Mucosa of descending colon (tissue), 3 donors: ENCODE data around the gene SPATA3. TPM values are rescaled to one million over a fixed set of nuclear protein-coding genes. Genes with fewer than 3 reads are reported as not detected.

Experiments
- ATAC-seq: fragments of 200-7000 bp; cut with Tn5 transposase; one replicate; pipeline ENCODE4 v1.9.1; 2020; ENCODE audit warnings: mild to moderate bottlenecking, moderate library complexity
- DNase-seq, 3 donors: peaks; one replicate each; pipeline ENCODE4 v3.0.0-alpha.2; 2020
- H3K36me3 ChIP-seq: fragments of 200-600 bp; one replicate; pipeline ENCODE4 v1.8.0; 2021; ENCODE audit warnings: low read depth, mild to moderate bottlenecking
- H3K4me1 ChIP-seq: fragments of 200-600 bp; one replicate; pipeline ENCODE4 v1.8.0; 2021; ENCODE audit warnings: low read depth, mild to moderate bottlenecking
- H3K4me3 ChIP-seq: fragments of 200-600 bp; one replicate; pipeline ENCODE4 v1.8.0; 2021; ENCODE audit warnings: mild to moderate bottlenecking
- H3K9me3 ChIP-seq: fragments of 200-600 bp; one replicate; pipeline ENCODE4 v1.8.0; 2021; ENCODE audit warnings: mild to moderate bottlenecking
- intact Hi-C, 2 donors: fragments of 100-400 bp; cut with DNase I in 1 of 2; cut with micrococcal nuclease in 1 of 2; formaldehyde crosslinking; loops; one replicate each; pipeline versions ENCODE4 v1.11.0 to v1.11.1; 2022; cut with DNase I, micrococcal nuclease
- total RNA-seq, 3 donors: library from RNA; stranded (reverse); fragmentation: NEBNext Ultra II Directional in 2 of 3; extraction: Animal tissue kit (Norgen Biotek cat#: 25700) in 2 of 3; gene quantifications; one replicate each; pipeline versions ENCODE4 v1.2.1 to v1.2.4, GENCODE V29; 2021 to 2023
- TF ChIP-seq, protein P1 (sequence below): fragments of 200-600 bp; IDR thresholded peaks from one replicate; pipeline ENCODE4 v1.8.0; 2022; ENCODE audit warnings: antibody characterized with exemption, mild to moderate bottlenecking
- donor health status: DM: no; HTN: no; CAD: no; lungs with moderate emphysema.
- donor health status: DM: no; HTN: no; CAD: no.
- donor health status: DM: no; HTN: yes; CAD: no.

The SPATA3 gene
- total RNA-seq, 3 donors from 2014 or later = not detected

DNA sequence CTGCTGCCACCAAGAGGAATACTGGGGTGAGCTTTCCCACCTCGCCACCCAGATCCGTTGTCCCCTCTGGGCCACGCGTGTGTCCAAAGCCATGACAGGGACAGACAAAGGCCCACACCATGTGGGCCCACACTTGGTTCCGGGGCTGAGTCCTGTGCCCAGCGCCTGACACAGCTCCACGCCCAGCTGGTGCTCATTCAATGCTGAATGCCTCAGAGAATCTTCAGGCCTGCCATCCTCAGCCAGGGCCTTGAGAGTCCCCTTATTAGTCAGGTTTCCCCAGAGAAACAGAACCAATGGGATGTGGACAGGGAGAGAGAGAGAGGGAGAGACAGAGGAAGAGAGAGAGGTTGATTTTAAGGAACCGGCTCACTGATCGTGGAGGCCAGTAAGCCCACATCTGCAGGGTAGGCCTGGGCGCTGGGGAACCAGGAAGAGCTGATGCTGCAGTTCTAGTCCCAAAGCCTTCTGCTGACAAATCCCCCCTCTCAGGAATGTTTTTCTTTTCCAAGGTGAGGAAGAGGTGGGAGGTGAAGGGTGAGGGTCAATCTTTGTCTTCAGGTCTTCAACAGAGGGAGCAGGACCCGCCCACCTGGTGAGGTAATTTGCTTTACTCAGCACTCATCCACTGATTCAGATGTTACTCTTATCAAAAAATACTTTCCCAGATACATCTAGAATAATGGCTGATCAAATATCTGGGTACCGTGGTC lies 10.2 kb upstream of the SPATA3 start:
- Histone ChIP-seq H3K9me3 (no peaks in the 10 kb centered on the region), H3K4me1 (no peaks in the 10 kb centered on the region), H3K4me3 (no peak overlapping the region), H3K36me3 (no peaks in the 10 kb centered on the region)
- intact Hi-C loops = loop anchor here (5.0 to 10.0 kb wide), 2 partner anchors 61 to 163 kb away; partner anchors contain the start of gene GPR55 (in 1 of the 2)
- TF ChIP-seq, protein P1, sequence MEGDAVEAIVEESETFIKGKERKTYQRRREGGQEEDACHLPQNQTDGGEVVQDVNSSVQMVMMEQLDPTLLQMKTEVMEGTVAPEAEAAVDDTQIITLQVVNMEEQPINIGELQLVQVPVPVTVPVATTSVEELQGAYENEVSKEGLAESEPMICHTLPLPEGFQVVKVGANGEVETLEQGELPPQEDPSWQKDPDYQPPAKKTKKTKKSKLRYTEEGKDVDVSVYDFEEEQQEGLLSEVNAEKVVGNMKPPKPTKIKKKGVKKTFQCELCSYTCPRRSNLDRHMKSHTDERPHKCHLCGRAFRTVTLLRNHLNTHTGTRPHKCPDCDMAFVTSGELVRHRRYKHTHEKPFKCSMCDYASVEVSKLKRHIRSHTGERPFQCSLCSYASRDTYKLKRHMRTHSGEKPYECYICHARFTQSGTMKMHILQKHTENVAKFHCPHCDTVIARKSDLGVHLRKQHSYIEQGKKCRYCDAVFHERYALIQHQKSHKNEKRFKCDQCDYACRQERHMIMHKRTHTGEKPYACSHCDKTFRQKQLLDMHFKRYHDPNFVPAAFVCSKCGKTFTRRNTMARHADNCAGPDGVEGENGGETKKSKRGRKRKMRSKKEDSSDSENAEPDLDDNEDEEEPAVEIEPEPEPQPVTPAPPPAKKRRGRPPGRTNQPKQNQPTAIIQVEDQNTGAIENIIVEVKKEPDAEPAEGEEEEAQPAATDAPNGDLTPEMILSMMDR = no peak
- ATAC-seq = no peak
- no peak for DNase-seq

DNA sequence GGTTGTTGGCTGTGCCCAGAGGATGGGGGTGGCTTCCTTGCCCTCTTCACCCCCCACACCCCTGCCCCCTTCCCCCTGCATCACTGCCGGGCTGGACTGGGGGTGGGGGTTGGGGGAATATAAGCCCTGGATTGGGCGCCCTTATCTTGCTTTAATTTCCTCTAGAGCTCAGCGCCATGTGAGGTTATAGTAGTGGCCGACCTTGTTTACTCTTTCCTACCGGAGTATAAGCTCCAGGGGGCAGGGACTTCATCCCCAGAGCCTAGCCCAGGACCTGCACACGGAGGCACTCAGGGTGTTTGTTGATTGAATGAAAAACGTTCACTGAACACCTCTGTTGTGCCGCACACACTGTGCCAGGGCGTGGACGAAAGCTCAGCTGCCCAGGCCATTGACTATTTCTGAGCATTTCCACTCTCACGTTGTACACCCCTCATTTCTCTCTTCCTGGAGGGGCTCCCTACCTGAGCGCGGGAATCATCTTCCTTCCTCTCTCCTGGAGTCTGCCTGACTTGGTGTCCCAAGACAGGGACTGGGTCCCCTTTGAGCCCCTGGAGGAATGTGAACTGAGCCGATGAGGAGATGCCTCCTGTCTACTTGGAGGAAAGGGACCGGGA lies 9.3 kb upstream of the SPATA3 start:
- no peaks in the 10 kb centered on the region for H3K36me3 ChIP-seq
- H3K4me1 ChIP-seq = peaks cover 2% of the 10 kb centered on the region
- H3K4me3 ChIP-seq = no peak overlapping the region
- intact Hi-C loops = loop anchor here (5.0 to 10.0 kb wide), 2 partner anchors 62 to 164 kb away; partner anchors contain the start of gene GPR55 (in 1 of the 2)
- DNase-seq (no peak), ATAC-seq (no peak)
- TF ChIP-seq, protein P1 = no peak
- H3K9me3 ChIP-seq = no peaks in the 10 kb centered on the region

DNA sequence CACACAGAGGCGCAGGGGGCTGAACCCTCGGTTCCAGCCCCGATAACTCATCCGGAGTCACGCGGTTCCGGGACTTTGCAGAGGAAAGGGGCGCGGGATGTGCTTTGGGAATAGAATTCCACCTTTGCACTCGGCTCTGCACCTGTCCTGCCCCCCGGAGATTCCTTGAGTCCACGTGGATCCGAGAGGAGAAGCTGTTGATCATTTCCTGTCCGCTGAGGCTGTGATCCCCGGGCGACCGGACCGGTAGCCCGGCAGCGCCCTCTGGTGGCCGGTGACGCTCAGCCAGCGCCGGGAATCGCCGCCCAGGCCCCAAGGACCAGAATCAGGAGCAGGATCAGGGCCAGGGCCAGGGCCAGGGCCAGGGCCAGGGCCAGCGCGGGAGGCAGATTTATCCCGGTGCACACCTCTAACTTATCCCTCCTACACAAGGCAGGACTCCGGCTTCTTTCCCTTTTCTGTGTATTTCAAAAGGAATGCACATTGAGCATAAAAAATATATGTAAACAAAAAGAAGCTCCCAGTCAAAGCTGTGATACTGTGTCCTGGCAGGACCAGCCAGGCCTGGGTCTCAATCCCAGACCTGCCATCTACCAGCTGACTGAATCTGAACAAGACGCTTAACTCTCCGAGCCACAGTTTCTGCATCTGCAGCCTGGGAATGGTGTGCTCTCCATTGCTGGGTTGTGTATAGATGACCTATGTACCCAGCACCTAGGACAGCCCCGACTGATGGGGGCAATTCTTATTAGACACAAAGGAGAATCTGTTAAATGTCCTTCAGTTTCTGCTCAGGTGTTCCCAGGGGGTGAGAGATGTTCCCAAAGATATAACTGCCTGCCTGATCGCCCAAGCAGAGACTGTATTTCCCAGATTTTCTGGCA lies 8.5 kb upstream of the SPATA3 start:
- Histone ChIP-seq H3K36me3 (no peaks in the 10 kb centered on the region), H3K4me1 (peaks cover 4% of the 10 kb centered on the region), H3K9me3 (no peaks in the 10 kb centered on the region), H3K4me3 (no peak overlapping the region)
- ATAC-seq (peak; percentile 96), DNase-seq (peak; percentile 82 to 91 (median 87))
- TF ChIP-seq, protein P1 = peak; percentile 85
- intact Hi-C loops = loop anchor here (5.0 to 10.0 kb wide), 2 partner anchors 63 to 165 kb away; partner anchors contain the start of gene GPR55 (in 1 of the 2)

DNA sequence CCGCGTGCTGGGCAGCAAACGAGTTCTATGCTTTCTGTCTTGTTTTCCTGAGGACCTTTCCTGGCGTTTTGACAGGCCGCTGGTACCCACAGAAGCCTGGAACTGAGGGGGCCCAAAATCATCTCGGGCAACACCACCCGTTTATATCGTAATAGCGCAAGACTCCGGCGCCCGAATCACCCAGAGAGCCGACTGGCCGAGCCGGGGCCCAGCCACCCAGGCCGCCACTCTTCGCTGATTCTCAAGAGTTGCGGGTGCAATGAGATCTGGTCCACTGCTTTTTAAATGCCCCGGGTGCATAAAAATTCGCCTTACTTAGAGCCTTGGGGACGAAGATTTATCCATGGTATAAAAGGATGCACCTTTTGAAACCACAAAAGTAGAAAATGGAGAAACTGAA lies 6.2 kb upstream of the SPATA3 start:
- Histone ChIP-seq H3K36me3 (no peaks in the 10 kb centered on the region), H3K4me1 (peaks cover 4% of the 10 kb centered on the region), H3K9me3 (no peaks in the 10 kb centered on the region), H3K4me3 (no peak overlapping the region)
- ATAC-seq (no peak), DNase-seq (no peak)
- TF ChIP-seq, protein P1 = no peak
- intact Hi-C loops = loop anchor here (5.0 to 10.0 kb wide), 2 partner anchors 65 to 167 kb away; partner anchors contain the start of gene GPR55 (in 1 of the 2)

DNA sequence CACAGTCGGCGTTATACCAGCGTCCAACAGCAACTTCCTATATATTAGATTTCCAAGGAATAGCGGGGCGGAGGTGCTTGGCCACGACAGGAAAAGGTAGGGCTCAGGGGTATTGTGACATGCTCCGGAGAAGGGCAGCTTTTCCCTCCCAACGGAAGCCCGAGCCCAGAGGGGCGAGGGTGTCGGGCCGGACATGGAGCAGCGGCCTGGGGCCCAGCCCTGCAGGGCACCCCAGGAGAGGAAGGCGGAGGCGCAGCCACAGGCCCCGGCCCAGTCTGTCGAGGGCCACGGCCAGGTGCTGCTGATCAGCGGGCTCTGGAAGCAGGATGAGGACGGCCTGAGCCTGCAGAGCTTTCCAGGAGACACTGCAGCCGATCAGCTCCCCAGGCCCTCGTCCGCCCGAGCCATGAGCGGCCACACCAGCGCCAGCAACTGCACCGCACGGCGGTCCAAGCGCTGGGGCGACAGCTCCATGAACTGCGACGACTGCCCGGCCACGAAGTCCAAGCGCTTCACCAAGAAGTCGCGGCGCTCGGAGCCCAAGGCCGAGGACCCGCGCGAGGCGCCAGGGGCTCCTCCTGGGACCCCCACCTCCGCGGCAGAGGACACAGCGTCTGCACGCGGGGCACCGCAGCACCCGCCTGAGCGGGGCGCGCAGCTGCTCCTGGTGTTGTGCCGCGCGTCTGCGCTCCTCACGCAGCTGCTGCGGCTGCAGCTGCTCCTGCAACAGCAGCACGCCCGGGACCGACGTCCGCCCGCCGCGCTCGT lies 5.6 kb upstream of the SPATA3 start:
- no peaks in the 10 kb centered on the region for H3K9me3 ChIP-seq
- H3K4me1 ChIP-seq = peaks cover 4% of the 10 kb centered on the region
- ATAC-seq (no peak), DNase-seq (no peak)
- TF ChIP-seq, protein P1 = no peak
- no peaks in the 10 kb centered on the region for H3K36me3 ChIP-seq
- no peak overlapping the region for H3K4me3 ChIP-seq
- intact Hi-C loops = no loop called here
